Measurements from ENCODE around the gene NDE1.

Gene NDE1

DNA sequence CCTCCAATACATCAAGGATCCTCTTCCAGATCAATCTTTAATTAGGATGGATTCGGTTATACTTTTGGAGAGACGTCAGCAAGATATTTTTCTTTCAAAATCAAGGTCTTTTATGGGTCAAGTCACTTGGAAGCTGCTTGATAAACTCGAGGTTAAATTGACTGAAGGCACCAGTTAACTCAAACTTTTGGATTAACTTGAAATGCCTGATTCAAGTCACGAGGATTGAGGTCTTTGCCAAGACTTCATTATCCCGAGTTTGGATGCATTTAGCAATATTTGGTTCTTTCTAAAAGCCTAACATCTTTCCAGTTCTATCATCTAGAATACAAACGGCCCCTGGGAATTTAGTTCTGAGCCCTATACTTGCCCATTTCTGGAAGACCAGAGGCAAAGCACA is 123.9 kb downstream of the NDE1 start:
- Mint-ChIP-seq H3K9me3 (no peaks in the 10 kb centered on the region), H3K27me3 (ENCODE audit: low read depth, poor library complexity) (no peaks in the 10 kb centered on the region), H3K4me1 (no peaks in the 10 kb centered on the region), H3K36me3 (ENCODE audit: low read depth) (no peaks in the 10 kb centered on the region), H3K27ac (no peak overlapping the region), H3K4me3 (no peak overlapping the region)
- no peak for DNase-seq
- no peak for TF ChIP-seq CTCF (IDR thresholded peaks at IDR 0.05)

GRCh38 chr16:15775209-15775608 is 125.2 kb downstream of the NDE1 start:
- Mint-ChIP-seq H3K4me1 (no peaks in the 10 kb centered on the region), H3K27ac (no peak overlapping the region), H3K27me3 (ENCODE audit: low read depth, poor library complexity) (no peaks in the 10 kb centered on the region), H3K4me3 (no peak overlapping the region), H3K36me3 (ENCODE audit: low read depth) (no peaks in the 10 kb centered on the region), H3K9me3 (no peaks in the 10 kb centered on the region)
- DNase-seq = no peak
- TF ChIP-seq CTCF (IDR thresholded peaks at IDR 0.05) = no peak

GRCh38 chr16:15775663-15776304 is 125.7 kb downstream of the NDE1 start:
- H3K4me1 Mint-ChIP-seq = no peaks in the 10 kb centered on the region
- no peak overlapping the region for H3K4me3 Mint-ChIP-seq
- no peaks in the 10 kb centered on the region for H3K36me3 Mint-ChIP-seq (ENCODE audit: low read depth)
- no peak for DNase-seq
- no peaks in the 10 kb centered on the region for H3K27me3 Mint-ChIP-seq (ENCODE audit: low read depth, poor library complexity)
- H3K27ac Mint-ChIP-seq = no peak overlapping the region
- no peaks in the 10 kb centered on the region for H3K9me3 Mint-ChIP-seq
- no peak for TF ChIP-seq CTCF (IDR thresholded peaks at IDR 0.05)
